Dedifferentiated amniotic fluid mesenchymal stem cell (primary cell): ENCODE data around the gene COMT.
"Not testable (repeated sequence)": the region's sequence is repeated elsewhere in the genome, so short reads cannot be mapped to it uniquely, and the experiment has no call there.

ENCODE experiments used
- DNase-seq: peaks from one replicate; pipeline ENCODE4 v3.0.0-alpha.2; 2016; ENCODE audit errors: extremely low spot score

COMT gene

GRCh38 chr22:19941365-19942082 is at the start of gene COMT, which contains the start of gene TXNRD2:
Gene COMT (plus strand): TSS chr22:19941772. CDS start chr22:19962527, 20,755 bp downstream.
Gene TXNRD2 (minus strand): TSS chr22:19941818. CDS start chr22:19941803, 15 bp downstream.
- peak; percentile 34 for DNase-seq

GRCh38 chr22:19892257-19892879 is 49.2 kb upstream of the COMT start:
- DNase-seq = no peak

- DNase-seq = no peak
These were observed 48.6 kb upstream of the COMT start for GRCh38 chr22:19892925-19893324.

GRCh38 chr22:19893363-19893762 is 48.2 kb upstream of the COMT start:
- no peak for DNase-seq

DNA sequence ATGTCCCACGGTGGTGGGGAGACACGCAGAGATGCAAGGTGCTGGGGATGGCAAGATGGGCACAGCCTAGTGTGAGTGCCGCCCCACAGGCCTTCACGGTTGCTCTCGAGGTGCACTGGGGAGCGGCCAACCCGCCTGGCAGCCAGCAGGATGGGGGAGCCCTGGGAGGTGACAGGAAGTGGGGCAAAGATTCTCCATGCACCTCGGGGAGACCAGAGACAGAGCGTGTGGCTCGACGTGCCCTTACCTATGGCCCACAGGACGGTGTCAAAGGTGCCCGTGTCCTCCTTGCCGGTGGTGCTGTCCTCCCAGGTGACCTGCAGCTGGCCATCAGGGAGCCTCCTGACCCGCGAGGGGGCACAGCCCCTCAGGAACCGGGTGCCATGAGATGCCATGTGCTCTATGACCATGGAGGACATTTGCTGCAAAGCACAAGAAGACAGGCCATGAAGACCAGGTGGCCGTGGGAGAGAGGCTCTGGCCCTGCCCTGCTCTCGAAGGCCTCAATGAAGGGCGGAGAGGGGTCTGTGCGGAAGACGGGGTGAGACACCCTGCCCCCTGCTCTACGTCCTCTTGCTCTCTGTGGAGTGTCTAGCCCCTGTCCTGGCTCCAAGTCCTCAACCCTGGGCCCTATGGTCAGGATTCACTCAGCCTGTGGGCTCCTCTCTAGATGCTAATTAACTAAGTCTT is 46.3 kb upstream of the COMT start:
- DNase-seq = no peak

GRCh38 chr22:19896665-19897355 is 44.8 kb upstream of the COMT start:
- no peak for DNase-seq

DNA sequence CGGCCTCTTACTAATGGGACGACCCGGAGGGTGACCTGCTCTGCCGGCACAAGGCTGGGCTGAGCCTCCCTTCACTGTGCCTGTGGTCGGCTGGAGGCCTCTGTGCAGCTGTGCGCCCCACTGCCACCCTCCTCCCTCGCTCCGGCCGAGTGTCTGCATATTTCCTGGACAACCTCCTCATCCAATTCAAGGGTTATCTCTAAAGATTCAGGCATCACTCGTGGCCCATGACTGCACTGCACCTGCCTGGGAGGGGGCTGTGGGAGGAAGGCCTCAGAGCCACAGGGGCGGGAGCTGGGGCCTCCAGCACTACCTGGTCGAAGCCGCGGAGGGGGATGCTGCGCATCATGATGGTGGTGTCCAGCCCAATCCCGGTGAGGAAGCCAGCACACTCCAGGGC is 43.8 kb upstream of the COMT start:
- DNase-seq = no peak

- DNase-seq = no peak
These were observed 43.4 kb upstream of the COMT start for GRCh38 chr22:19898145-19898544.

DNA sequence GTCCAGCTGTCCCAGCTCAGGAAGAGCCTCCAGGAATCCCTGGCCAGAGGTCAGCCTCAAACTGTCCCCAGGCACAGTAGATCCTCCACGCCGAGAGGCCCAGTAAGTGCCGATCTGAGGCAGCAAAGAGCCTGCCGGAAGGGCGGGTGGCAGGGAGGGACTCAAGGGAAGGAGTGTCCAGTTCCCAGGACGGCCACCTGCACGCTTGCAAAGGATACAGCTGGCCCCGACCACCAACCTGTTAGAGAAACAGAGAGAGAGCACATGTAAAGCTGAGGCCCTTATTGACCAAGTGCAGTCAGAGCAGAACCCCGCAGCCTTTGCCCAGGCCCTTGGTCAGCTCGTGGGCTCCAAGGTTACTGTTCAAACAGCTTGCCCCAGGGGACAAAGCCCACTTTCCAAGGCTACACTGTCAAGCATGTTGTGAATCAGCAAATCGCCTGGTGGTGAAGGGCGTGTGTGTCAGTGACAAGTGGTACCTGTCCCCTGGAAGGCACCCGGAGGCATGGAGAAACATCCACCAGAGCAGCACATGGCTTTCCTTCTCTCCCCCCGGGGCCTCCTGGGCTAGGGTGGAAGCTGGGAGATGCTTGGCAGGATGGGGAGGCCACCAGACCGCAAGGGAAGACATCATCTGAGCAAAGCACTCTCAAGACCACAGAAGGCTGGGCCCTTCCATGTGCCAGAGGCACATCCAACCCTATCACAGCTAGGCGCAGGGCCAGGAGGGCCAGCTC is 42.6 kb upstream of the COMT start:
- DNase-seq = no peak

- no peak for DNase-seq
These were observed 40.7 kb upstream of the COMT start for GRCh38 chr22:19900707-19901436.

- no peak for DNase-seq
These were observed 39.9 kb upstream of the COMT start for GRCh38 chr22:19901577-19902244.

DNA sequence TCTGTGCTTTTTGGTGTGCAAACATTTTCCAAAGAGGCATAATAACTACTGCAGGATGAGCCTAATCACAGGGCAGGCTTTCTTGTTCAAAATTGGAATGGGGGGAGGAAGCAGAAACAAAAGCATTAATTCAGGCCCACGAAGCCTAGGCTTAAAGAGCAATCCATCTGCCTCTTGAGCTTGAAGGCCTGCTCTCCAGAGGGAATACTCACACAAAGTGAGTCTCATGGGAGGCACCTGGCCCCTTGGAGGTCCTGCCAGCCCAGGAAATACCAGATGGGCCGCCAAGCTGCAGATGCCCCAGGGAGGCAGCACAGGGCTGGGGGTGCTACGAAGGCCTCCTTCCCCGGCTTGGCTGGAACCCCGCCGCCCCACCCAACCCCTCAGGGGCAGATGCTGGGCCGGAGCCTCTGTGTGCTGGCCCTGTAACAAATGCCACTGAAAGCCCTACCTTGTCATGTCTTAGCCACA is 39.3 kb upstream of the COMT start:
- no peak for DNase-seq

DNA sequence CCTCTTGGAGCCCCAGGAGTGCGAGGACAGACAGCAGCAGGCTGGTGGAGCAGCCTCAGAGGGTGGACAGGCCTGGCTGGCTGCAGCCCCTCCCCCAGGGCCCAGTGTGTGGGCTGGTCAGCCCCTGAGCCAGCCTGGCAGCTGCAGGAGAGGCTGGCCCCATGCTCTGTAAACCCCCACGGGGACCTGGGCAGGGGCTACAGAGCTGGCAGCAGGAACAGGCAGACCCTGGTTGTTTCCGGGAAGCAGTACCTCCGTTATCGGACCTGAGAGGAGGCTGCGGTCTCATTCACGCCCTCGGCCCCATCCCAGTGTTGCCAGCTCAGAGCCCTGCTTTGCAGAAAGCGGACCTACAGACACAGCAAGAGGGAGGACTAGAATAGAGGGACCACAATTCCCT is 38.5 kb upstream of the COMT start:
- no peak for DNase-seq

GRCh38 chr22:19903513-19903912 is 38.1 kb upstream of the COMT start:
- no peak for DNase-seq

DNA sequence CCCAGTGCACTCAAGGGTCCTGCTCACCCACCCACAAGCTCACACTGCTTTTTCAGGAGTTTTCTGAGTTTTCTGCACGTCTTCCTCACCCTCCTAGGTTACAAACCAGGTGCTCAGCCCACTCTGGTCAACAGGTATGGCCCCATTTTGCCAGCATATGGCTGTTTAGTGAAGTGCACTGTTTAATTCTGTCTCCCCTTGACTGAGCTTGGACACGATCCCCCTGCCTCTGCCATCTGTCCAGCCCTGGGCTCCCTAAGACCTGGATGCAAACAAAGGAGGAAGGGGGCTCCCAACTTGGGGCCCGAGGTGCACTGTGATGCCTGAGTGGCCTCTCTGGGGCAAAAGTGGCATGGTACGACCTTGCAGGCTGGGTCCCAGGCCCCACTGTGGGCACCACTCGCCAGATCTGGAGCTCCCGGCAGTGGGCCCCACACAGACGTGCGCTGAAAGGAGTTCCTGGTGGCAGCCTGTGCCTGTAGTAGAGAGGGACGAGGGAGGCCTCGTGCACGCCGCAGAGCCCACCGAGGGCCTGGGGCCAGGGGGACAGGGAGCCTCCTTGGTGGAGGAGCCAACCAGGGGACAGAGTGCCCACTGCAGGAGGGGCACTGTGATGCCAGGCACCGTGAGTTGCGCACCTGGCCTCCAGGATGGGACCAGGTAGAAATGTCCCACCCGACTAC is 37.3 kb upstream of the COMT start:
- DNase-seq = no peak

- DNase-seq = no peak
These were observed 36.6 kb upstream of the COMT start for GRCh38 chr22:19904935-19905334.

DNA sequence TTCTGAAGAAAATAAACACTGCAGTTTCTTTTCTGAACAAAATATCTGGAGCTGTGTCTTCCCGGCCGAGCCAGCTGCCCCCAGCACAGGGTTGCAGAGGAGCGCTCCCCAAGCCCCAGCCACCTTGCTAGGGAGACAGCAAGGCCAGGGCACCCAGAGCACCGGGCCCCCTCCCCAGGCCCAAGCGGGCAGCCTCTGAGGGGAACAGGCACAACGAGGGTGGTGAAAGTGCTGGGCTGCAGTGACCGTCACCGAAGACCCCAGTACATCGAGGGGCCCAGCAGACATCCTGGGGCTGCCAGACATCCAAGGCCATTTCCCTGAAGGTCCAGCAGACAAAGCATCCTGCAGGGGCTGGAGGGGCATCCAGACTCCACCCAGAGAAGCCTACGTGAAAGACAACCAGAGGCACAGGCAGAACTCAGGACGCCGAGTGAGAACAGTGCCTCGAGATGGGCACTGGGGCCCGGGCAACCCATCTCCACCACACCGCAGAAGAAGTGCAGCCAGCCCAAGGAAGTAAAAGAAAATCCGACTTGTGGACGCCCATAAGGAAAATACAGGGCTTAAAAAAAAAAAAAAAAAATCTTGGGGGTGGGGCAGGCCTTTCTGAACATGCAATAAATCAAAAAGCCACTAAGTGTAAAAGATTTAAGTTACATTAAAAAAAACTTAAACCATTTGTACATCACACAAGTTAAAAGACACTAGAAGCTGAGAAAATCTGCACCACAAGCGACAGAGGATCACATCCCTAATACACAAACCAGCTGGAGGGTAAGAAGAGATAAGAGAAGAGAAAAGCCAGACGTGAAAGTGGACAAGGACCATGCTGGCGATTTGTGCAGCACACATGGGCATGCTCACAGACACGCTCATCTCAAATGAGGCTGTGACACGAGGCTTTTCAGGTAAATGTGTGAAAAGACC is 36.0 kb upstream of the COMT start:
- no peak for DNase-seq

GRCh38 chr22:19906864-19907263 is 34.7 kb upstream of the COMT start:
- not testable (repeated sequence) for DNase-seq
